ENCODE results near the gene LAMTOR2.

The LAMTOR2 gene

DNA sequence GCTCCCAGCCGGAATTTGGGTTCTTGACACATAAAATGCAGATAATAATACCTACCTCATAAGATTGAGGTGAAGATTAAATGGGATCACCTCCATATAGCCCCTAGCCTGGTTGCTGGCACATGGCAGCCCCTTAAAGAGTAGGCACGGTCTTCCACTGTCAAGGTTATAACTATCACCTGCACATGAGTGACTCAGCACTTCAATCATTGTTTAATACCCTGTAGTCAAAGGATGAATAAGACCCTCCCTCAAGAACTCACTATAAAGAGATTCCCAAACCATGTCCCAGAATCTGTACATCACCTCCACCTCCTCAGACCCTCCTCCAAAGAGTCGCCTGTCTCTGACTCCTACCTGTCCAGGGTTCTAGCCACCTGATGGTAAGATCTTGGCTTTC, 53.5 kb downstream of the LAMTOR2 start:
- ChIA-PET CTCF (interaction anchor here (1.4 to 1.8 kb wide), 2 partner anchors 11 to 22 kb away, joined by 5 to 6 read pairs; no protein-coding TSS in a partner anchor), POLR2A (ENCODE audit: low non-redundant PET) (no interaction called here)
- TF ChIP-seq, protein P1, sequence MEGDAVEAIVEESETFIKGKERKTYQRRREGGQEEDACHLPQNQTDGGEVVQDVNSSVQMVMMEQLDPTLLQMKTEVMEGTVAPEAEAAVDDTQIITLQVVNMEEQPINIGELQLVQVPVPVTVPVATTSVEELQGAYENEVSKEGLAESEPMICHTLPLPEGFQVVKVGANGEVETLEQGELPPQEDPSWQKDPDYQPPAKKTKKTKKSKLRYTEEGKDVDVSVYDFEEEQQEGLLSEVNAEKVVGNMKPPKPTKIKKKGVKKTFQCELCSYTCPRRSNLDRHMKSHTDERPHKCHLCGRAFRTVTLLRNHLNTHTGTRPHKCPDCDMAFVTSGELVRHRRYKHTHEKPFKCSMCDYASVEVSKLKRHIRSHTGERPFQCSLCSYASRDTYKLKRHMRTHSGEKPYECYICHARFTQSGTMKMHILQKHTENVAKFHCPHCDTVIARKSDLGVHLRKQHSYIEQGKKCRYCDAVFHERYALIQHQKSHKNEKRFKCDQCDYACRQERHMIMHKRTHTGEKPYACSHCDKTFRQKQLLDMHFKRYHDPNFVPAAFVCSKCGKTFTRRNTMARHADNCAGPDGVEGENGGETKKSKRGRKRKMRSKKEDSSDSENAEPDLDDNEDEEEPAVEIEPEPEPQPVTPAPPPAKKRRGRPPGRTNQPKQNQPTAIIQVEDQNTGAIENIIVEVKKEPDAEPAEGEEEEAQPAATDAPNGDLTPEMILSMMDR (conservative IDR thresholded peaks at IDR 0.05; ENCODE audit: low read depth), result no peak
- no peak for DNase-seq (ENCODE audit: low spot score)
- peak overlapping the region; percentile 98 for H3K27ac ChIP-seq
